Measurements from ENCODE around the gene PRDX1.
"Not testable (repeated sequence)": the region's sequence is repeated elsewhere in the genome, so short reads cannot be mapped to it uniquely, and the experiment has no call there.

The PRDX1 gene

DNA sequence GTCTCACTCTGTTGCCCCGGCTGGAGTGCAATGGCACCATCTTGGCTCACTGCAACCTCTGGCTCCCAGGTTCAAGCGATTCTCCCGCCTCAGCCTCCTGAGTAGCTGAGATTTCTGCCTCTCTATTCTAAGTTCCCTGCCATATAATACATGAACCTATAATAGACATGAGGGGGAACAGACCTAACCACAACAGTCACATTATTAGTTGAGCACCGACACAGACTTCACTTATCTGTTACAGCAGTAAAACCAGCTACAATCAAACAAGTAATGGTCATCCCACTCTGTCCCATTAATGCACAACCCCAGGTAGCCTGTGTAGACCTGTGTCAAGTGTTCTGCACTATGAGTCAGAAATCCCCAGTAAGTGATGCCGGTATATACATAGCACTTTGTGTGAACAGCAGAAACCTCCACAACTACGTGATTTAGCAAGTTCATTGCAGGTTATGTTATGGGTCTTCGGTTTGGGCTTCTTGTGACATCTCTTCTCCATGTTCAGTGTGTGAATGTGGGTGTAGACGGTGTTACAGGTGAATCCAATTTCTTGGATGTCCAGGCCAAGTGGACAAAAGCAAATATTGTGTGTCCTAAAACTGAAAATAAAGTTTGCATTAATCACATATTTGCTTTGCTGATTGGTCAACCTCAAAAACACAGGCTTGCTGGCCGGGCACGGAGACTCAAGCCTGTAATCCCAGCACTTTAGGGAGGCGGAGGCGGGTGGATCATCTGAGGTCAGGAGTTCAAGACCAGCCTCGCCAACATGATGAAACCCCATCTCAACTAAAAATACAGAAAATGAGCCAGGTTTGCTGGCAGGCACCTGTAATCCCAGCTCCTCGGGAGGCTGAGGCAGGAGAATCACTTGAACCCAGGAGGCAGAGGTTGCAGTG, 18.0 kb downstream of the PRDX1 start:
- no peak for DNase-seq

DNA sequence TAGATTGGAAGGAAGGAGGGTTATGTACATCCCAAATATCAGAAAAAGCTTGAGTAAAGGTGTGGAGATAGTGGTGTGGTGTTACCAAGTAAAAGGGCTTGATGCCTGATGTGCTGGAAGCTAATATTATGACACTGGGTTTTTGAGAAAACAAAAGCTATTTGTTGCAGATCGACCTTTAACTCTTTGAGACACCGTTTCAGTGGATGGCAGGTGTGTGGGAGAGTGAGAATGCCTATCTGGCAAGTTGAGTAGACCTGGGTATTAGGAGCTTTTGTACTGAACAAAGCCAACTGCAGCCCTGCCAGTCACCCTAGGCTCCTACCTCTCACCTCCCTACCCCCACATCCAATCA, 20.2 kb downstream of the PRDX1 start:
- no peak for DNase-seq

DNA sequence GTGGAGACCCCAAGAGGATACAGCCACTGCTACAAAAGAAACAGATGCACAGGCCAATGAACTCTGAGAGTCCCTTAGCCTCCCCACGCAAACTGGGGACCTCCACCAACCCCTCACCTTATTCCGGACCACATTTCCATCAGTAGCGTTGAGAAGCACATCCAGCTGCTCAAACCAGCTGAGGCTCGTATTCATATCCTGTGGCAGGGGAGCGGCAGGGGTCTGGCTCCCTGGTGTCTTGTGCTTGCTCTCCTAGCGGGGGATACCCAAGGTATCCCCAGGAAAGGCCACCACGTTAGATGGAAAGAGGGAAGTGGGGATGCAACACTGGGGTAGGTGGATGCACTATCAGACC, 22.3 kb downstream of the PRDX1 start:
- no peak for DNase-seq

DNA sequence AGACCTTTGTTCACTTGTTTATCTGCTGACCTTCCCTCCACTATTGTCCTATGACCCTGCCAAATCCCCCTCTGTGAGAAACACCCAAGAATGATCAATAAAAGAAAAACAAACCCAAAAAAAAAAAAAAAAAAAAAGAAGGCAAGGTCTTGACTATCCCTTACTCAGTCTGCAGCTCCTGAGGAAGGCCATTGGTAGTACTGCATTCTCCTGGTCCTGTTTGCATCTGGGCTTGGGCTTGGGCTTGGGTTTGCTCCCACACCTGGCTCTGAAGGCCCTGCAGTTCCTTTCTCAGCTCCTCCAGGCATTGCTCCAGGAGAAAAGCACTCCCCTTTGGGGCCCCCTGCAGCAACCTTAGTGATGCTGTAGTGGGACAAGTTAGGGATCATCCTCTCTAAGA, 23.4 kb downstream of the PRDX1 start:
- DNase-seq = no peak

DNA sequence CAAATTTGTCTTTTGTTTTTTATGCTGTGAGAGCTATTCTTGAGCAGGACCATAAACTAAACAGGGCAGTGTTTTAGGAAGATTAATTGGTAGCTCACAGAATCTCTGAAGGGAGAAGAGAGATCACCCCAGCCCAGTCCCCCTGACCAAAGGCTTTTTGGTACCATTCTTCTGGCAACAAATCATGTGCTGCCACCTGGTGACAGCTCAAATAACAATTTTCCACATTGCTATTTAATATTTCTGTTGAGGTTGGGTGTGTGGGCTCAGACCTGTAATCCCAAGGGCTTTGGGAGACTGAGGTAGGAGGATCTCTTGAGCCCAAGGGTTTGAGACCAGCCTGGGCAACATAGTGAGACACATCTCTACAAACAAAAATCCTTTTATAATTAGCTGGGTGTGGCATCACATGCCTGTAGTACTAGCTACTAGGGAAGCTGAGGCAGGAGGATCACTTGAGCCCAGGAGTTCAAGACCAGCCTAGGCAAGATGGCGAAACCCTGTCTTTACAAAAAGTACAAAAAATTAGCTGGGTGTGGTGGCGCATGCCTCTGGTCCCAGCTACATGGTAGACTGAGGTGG, 28.5 kb downstream of the PRDX1 start:
- peak; percentile 64 for DNase-seq

DNA sequence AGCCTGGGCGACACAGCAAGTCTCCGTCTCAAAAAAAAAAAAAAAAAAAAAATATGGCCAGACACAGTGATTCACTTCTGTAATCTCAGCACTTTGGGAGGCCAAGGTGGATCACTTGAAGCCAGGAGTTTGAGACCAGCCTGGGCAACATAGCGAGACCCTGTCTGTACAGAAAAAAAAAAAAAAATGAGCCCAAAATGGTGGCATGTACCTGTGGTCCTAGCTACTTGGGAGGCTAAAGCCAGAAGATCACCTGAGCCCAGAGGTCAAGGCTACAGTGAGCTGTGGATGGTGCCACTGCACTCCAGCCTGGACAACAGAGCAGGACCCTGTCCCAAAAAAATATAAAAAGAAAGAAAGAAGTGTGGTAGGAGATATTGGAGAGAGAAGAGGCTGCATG, 29.0 kb downstream of the PRDX1 start:
- no peak for DNase-seq

DNA sequence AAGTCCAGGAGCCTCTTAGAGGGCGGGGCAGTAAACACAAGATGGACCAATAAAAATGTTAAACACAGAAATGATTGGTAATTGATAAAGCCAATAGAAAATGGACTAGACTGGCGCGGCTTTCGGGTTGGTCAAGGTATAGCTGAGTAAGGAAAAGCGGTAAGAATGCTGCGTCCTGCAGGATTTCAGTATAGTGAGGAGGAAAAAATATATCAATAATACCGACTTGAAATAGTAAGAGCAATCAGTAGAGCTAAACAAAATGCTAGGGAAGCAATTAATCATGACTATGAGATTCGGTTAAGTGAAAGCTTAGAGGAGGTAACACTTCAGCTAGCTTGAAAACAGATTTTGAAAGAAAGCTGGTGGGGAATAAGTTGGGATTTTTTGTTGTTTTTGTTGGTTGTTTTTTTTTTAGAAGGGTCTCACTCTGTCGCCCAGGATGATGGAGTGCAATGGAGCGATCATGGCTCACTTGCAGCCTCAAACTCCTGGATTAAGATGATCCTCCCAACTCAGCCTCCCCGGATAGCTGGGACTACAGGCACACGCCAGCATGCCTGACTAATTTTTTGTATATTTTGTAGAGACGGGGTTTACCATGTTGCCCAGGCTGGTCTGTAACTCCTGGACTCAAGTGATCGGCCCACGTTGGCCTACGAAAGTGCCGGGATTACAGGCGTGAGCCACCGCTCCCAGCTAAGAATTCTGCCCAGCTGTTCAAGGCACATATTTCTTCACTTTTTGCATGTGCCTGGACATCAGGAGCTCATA, 30.0 kb downstream of the PRDX1 start:
- no peak for DNase-seq

- peak; percentile 97 for DNase-seq
These were observed 30.8 kb downstream of the PRDX1 start, which contains the start of gene TESK2 for GRCh38 chr1:45490626-45491486. TESK2 (minus strand) TSS chr1:45491163; CDS start chr1:45457785, 33,378 bp downstream.

DNA sequence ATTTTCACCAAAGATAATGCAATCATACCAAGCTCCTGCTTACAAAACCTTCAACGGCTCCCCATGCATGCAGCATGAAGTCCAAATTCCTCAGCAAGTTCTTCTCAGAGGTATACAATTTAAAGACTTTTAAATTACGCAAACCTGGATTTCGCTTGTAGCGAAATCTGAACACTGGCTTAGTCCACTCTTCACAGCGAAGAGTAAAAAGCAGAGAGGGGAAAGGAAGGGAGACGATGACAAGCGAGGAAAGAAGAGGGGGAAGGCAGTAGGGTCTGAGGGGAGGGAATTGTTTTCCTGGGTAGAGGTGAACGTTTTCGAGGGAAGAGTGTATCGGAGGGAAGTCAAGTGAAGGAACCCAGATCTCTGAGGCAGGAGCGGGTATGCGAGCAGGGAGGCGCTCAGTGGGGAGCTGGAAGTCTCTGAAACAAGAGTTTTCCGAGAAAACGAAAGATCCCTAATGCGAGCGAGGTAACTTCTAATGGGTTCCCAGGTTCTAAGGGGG, 31.5 kb downstream of the PRDX1 start:
- no peak for DNase-seq

DNA sequence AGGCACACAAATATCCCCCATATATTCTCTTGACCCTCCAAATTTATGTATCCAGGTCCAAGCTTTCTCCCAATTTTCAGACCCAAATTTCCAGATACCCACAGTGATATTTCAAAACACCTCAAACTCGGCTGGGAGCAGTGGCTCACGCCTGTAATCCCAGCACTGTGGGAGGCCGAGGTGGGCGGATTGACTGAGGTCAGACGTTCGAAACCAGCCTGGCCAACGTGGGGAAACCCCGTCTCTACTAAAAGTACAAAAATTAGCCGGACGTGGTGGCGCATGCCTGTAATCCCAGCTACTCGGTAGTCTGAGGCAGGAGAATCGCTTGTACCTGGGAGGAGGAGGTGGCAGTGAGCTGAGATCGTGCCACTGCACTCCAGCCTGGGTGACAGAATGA, 32.3 kb downstream of the PRDX1 start:
- not testable (repeated sequence) for DNase-seq

DNA sequence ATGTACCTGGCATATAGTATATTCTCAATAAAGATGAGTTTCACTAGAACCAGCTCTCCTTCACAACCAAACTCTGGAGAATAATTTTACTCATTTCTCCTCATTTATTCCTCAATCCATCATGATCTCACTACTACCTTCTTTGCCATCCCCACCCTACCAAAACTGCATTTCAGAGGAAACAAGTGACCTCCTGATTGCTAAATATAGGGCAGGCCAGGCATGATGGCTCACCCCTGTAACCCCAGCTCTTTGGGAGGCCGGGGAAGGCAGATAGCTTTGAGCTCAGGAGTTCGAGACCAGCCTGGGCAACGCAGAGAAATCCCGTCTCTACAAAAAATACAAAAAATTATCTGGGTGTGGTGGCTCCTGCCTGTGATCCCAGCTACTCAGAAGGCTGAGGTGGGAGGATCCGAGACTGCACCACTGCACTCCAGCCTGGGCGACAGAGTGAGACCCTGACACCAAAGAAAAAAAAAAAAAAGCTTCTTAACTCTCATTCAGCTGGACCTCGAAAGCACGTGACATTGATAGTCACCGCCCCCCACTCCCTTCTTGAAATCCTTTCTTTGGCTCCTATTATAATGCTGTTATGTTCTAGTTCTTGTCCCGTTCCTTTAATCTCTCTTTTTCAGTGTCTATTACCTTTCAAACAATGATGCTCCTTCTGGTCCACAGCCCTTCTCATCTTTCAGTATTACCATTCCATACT, 32.9 kb downstream of the PRDX1 start:
- DNase-seq = no peak

DNA sequence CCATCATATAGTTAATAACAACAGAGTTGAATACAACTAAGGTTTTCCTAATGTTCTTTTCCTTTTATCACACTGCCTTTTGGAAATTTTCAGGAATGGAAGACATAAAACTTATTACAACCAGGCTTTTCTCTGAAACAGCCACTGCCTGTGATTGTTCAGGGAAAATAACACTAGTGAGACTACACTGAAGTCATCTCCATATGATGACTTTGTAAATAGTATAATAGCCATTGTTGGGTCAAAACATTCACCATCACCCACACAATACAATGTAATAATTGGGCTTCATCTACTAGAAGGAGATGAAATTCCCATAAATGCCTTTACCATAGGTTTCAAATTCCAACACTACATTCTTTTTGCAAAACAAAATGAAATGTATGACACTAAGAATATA, 35.7 kb downstream of the PRDX1 start:
- DNase-seq = no peak

GRCh38 chr1:45479039-45479748, 42.5 kb downstream of the PRDX1 start:
- no peak for DNase-seq

DNA sequence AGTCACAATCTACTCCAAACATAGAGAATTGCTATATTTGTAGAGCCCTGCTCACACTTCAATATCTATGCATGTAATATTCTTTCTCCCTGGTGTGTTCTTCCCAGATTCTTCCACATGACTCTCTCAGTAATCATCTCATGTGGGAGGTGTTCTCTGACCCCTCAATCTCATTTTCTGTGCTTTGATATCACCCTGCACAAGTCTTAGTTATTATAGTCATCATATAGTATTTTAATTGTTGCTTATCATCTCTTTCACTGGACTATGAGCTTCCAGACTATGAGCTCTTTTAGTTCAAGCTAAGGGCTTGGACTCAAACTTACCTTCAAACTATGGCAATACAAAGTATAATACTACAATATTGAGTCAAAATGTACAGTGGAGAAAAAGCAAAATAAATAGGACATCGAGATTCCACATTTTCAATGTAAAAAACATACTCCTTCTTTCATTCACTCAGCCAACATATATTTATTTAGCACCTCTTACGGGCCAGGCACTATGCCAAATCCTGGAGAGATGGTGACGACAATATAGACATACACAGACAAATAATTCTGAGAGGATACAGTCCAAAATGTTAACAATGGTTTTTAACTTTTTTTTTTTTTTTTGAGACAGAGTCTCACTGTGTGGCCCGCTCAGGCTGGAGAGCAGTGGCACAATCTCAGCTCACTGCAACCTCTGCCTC, 43.4 kb downstream of the PRDX1 start:
- DNase-seq = no peak

GRCh38 chr1:45477646-45478045, 44.0 kb downstream of the PRDX1 start:
- no peak for DNase-seq

DNA sequence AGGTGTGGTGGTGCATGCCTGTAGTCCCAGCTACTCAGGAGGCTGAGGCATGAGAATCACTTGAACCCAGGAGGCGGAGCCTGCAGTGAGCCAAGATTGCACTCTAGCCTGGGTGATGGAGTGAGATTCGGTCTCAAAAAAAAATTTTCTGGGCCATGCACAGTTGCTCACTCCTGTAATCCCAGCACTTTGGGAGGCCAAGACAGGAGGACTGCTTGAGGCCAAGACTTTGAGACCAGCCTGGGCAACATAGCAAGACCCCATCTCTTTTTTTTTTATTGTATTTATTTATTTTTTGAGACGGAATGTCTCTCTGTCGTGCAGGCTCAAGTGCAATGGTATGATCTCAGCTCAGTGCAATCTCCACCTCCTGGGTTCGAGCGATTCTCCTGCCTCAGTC, 47.5 kb downstream of the PRDX1 start:
- not testable (repeated sequence) for DNase-seq

GRCh38 chr1:45473302-45473701, 48.4 kb downstream of the PRDX1 start:
- DNase-seq = no peak

DNA sequence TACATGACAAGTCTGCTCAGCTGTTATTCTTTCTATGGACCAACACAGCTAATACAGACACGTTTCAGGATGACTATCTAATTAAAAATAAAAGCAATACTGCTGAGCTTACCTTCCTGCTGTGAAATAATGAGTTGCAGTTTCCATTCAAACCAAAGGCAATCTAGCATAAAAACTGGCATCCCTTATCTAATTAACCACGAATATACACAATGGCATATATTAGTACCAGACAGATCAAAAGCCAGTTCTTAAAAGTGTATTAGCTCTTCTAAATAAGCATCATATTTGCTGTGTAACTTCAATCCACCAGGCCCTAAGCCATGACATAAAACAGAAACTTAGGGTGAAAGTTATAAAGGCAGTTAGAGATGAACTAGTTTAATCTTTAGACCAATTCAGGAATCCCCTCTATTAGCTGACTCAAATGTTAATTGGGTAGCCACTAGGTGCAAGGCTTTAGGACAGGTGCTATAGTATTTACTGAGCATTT, 51.3 kb downstream of the PRDX1 start:
- no peak for DNase-seq

- DNase-seq = not testable (repeated sequence)
These were observed 54.3 kb downstream of the PRDX1 start for GRCh38 chr1:45467353-45467752.

GRCh38 chr1:45465277-45465676, 56.4 kb downstream of the PRDX1 start:
- no peak for DNase-seq

Measured in retina (tissue), 1 donor.